ENCODE results near the gene CLMN. TPM values are rescaled to one million over a fixed set of nuclear protein-coding genes. Genes with fewer than 3 reads are reported as not detected.

The CLMN gene
- total and polyA plus RNA-seq, 9 of the 15 experiments (the other 6 are each of a cell fraction or from before 2014, with no cell fraction given), result 0.01 to 0.18 (median 0.07) TPM; not detected in 4

DNA sequence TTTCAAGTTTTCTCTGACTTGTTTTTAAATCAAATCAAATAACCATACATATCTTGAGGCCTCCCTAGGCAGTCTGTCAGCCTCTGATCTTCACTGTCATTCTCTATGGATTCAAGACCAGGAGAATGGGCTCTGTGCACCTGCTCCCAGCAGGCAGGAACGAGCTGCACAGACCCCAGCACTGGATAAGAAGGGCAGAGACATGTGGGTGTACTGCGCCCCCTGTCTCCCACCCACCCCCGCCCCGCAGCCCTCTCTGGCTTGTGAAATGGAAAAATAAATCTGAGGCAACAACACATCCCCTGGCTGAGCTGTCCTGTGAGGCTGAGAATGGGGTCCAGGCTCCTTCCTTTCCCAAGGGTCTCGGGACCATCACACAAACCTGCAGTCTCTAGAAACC lies 26.3 kb downstream of the CLMN start:
- H3K9me3 ChIP-seq (replicated peaks; ENCODE audit: control insufficient read depth, insufficient read depth, low read depth, low read length), result no peaks in the 10 kb centered on the region
- no TSS peak for BruUV-seq (replicated peaks)
- H3K79me2 ChIP-seq (ENCODE audit: control insufficient read depth, insufficient read depth, low read length), result no peaks in the 10 kb centered on the region
- no peaks in the 10 kb centered on the region for H4K20me1 ChIP-seq (replicated peaks; ENCODE audit: control insufficient read depth, insufficient read depth, low read length)
- ATAC-seq, result no peak
- H3K4me2 ChIP-seq (ENCODE audit: insufficient read depth, low read length), result no peak overlapping the region
- intact Hi-C loops (cut with micrococcal nuclease) (no loop called here), in situ Hi-C loops (cut with MboI) (no loop called here)
- no peak overlapping the region for H3K4me3 ChIP-seq
- no peak overlapping the region for H3K27ac ChIP-seq (ENCODE audit: extremely low read depth, low read depth, low read length)
- peaks cover 0 to 20% of the 10 kb centered on the region in 2 experiments; a peak in 1 of 5 replicates for H3K27me3 ChIP-seq (ENCODE audit: control insufficient read depth in 2 of 2, insufficient read depth in 2 of 2, low read length in 2 of 2)
- H3K4me1 ChIP-seq (replicated peaks in 1 of 2; ENCODE audit: control insufficient read depth in 2 of 2, insufficient read depth in 2 of 2, low read length in 2 of 2), result no peaks in the 10 kb centered on the region; a peak in 1 of 5 replicates
- DNase-seq (ENCODE audit: extremely low read depth in 1 of 4, low spot score in 3 of 4), result no peak
- H2AFZ ChIP-seq (ENCODE audit: low read depth, low read length), result no peak overlapping the region
- ChIA-PET POLR2A (interaction anchor here (0.6 to 0.8 kb wide), 3 partner anchors 9 to 1242 kb away, joined by 3 to 5 read pairs (median 3); no protein-coding TSS in a partner anchor), CTCF (ENCODE audit: low intra/inter-chr PET ratio) (no interaction called here)
- no peak overlapping the region for H3K9ac ChIP-seq (ENCODE audit: insufficient read depth in 1 of 2, low read depth in 2 of 2, low read length in 2 of 2)
- no peak for FAIRE-seq
- no peaks in the 10 kb centered on the region for H3K9me1 ChIP-seq (ENCODE audit: control insufficient read depth, insufficient read depth, low read length)
- no peaks in the 10 kb centered on the region for H3K36me3 ChIP-seq (ENCODE audit: control insufficient read depth, insufficient read depth, low read length)
- WGBS (ENCODE audit: insufficient coverage, low coverage, missing lambda C conversion rate), result 0% methylated on average over 2 of the region's 5 CpGs
- TF ChIP-seq PML (IDR thresholded peaks at IDR 0.05; ENCODE audit: low read length) (no peak), PCBP2 (IDR thresholded peaks at IDR 0.05; ENCODE audit: low read depth, low read length, poor library complexity, severe bottlenecking) (no peak), ETV1 (tag; conservative IDR thresholded peaks at IDR 0.05; ENCODE audit: low read depth) (no peak), ZKSCAN8 (CRISPR knock-in tag; IDR thresholded peaks at IDR 0.05) (no peak), ARID2 (IDR thresholded peaks at IDR 0.05) (no peak), ZNF212 (CRISPR knock-in tag; IDR thresholded peaks at IDR 0.05) (no peak), XRCC4 (IDR thresholded peaks at IDR 0.05; ENCODE audit: extremely low read depth, insufficient read depth, insufficient read length) (no peak), HMG20B (CRISPR knock-in tag; IDR thresholded peaks at IDR 0.05) (no peak)
- TF ChIP-seq, protein P1, sequence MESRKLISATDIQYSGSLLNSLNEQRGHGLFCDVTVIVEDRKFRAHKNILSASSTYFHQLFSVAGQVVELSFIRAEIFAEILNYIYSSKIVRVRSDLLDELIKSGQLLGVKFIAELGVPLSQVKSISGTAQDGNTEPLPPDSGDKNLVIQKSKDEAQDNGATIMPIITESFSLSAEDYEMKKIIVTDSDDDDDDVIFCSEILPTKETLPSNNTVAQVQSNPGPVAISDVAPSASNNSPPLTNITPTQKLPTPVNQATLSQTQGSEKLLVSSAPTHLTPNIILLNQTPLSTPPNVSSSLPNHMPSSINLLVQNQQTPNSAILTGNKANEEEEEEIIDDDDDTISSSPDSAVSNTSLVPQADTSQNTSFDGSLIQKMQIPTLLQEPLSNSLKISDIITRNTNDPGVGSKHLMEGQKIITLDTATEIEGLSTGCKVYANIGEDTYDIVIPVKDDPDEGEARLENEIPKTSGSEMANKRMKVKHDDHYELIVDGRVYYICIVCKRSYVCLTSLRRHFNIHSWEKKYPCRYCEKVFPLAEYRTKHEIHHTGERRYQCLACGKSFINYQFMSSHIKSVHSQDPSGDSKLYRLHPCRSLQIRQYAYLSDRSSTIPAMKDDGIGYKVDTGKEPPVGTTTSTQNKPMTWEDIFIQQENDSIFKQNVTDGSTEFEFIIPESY (CRISPR knock-in tag; IDR thresholded peaks at IDR 0.05), result no peak
- TF ChIP-seq, protein P2, sequence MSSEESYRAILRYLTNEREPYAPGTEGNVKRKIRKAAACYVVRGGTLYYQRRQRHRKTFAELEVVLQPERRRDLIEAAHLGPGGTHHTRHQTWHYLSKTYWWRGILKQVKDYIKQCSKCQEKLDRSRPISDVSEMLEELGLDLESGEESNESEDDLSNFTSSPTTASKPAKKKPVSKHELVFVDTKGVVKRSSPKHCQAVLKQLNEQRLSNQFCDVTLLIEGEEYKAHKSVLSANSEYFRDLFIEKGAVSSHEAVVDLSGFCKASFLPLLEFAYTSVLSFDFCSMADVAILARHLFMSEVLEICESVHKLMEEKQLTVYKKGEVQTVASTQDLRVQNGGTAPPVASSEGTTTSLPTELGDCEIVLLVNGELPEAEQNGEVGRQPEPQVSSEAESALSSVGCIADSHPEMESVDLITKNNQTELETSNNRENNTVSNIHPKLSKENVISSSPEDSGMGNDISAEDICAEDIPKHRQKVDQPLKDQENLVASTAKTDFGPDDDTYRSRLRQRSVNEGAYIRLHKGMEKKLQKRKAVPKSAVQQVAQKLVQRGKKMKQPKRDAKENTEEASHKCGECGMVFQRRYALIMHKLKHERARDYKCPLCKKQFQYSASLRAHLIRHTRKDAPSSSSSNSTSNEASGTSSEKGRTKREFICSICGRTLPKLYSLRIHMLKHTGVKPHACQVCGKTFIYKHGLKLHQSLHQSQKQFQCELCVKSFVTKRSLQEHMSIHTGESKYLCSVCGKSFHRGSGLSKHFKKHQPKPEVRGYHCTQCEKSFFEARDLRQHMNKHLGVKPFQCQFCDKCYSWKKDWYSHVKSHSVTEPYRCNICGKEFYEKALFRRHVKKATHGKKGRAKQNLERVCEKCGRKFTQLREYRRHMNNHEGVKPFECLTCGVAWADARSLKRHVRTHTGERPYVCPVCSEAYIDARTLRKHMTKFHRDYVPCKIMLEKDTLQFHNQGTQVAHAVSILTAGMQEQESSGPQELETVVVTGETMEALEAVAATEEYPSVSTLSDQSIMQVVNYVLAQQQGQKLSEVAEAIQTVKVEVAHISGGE (CRISPR knock-in tag; IDR thresholded peaks at IDR 0.05), result no peak
- TF ChIP-seq, protein P3, sequence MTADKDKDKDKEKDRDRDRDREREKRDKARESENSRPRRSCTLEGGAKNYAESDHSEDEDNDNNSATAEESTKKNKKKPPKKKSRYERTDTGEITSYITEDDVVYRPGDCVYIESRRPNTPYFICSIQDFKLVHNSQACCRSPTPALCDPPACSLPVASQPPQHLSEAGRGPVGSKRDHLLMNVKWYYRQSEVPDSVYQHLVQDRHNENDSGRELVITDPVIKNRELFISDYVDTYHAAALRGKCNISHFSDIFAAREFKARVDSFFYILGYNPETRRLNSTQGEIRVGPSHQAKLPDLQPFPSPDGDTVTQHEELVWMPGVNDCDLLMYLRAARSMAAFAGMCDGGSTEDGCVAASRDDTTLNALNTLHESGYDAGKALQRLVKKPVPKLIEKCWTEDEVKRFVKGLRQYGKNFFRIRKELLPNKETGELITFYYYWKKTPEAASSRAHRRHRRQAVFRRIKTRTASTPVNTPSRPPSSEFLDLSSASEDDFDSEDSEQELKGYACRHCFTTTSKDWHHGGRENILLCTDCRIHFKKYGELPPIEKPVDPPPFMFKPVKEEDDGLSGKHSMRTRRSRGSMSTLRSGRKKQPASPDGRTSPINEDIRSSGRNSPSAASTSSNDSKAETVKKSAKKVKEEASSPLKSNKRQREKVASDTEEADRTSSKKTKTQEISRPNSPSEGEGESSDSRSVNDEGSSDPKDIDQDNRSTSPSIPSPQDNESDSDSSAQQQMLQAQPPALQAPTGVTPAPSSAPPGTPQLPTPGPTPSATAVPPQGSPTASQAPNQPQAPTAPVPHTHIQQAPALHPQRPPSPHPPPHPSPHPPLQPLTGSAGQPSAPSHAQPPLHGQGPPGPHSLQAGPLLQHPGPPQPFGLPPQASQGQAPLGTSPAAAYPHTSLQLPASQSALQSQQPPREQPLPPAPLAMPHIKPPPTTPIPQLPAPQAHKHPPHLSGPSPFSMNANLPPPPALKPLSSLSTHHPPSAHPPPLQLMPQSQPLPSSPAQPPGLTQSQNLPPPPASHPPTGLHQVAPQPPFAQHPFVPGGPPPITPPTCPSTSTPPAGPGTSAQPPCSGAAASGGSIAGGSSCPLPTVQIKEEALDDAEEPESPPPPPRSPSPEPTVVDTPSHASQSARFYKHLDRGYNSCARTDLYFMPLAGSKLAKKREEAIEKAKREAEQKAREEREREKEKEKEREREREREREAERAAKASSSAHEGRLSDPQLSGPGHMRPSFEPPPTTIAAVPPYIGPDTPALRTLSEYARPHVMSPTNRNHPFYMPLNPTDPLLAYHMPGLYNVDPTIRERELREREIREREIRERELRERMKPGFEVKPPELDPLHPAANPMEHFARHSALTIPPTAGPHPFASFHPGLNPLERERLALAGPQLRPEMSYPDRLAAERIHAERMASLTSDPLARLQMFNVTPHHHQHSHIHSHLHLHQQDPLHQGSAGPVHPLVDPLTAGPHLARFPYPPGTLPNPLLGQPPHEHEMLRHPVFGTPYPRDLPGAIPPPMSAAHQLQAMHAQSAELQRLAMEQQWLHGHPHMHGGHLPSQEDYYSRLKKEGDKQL (CRISPR knock-in tag; IDR thresholded peaks at IDR 0.05; ENCODE audit: borderline replicate concordance), result no peak

Measured in K562 (cell line).